Panc1 (cell line): ENCODE results near the gene TYW1B.
"Not testable (repeated sequence)": the region's sequence is repeated elsewhere in the genome, so short reads cannot be mapped to it uniquely, and the experiment has no call there.

Experiments
- CTCF ChIP-seq: fragments of 450-650 bp; IDR thresholded peaks from 2 replicates; pipeline ENCODE4 v1.5.1; 2017; ENCODE audit warnings: mild to moderate bottlenecking
- POLR2AphosphoS5 ChIP-seq: IDR thresholded peaks from 2 replicates; pipeline ENCODE4 v1.6.1; 2012; ENCODE audit warnings: mild to moderate bottlenecking, low read depth, low read length, moderate library complexity
- SIN3A ChIP-seq: IDR thresholded peaks from 2 replicates; pipeline ENCODE4 v1.6.1; 2012; ENCODE audit warnings: low read depth, mild to moderate bottlenecking, low read length, moderate library complexity, borderline replicate concordance; ENCODE audit not compliant: insufficient read depth
- TCF7L2 ChIP-seq: IDR thresholded peaks from 2 replicates; pipeline ENCODE4 v1.6.1; 2011; ENCODE audit warnings: mild to moderate bottlenecking, low read depth, low read length, inconsistent platforms
- TF ChIP-seq, protein P1 (sequence below), 2 experiments: IDR thresholded peaks; 2 replicates each; pipeline ENCODE4 v1.6.1; 2011 to 2012; ENCODE audit warnings: low read depth in 2 of 2, control low read depth in 1 of 2, low read length in 1 of 2, mild to moderate bottlenecking in 1 of 2, moderate library complexity in 1 of 2; ENCODE audit not compliant: insufficient read depth in 1 of 2

DNA sequence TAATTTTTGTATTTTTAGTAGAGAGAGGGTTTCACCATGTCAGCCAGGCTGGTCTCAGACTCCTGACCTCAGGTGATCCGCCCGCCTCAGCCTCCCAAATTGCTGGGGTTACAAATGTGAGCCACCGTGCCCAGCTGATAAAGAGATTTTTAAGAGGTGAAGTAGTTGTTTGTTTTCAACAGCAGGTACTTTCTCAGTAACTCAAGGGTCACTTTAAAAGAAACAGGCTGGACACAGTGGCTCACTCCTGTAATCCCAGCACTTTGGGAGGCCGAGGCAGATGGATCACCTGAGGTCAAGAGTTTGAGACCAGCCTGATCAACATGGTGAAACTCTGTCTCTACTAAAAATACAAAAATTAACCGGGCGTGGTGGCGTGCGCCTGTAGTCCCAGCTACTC lies 24.2 kb downstream of the TYW1B start:
- TF ChIP-seq CTCF, POLR2AphosphoS5, SIN3A, TCF7L2: not testable (repeated sequence)
- TF ChIP-seq, protein P1, sequence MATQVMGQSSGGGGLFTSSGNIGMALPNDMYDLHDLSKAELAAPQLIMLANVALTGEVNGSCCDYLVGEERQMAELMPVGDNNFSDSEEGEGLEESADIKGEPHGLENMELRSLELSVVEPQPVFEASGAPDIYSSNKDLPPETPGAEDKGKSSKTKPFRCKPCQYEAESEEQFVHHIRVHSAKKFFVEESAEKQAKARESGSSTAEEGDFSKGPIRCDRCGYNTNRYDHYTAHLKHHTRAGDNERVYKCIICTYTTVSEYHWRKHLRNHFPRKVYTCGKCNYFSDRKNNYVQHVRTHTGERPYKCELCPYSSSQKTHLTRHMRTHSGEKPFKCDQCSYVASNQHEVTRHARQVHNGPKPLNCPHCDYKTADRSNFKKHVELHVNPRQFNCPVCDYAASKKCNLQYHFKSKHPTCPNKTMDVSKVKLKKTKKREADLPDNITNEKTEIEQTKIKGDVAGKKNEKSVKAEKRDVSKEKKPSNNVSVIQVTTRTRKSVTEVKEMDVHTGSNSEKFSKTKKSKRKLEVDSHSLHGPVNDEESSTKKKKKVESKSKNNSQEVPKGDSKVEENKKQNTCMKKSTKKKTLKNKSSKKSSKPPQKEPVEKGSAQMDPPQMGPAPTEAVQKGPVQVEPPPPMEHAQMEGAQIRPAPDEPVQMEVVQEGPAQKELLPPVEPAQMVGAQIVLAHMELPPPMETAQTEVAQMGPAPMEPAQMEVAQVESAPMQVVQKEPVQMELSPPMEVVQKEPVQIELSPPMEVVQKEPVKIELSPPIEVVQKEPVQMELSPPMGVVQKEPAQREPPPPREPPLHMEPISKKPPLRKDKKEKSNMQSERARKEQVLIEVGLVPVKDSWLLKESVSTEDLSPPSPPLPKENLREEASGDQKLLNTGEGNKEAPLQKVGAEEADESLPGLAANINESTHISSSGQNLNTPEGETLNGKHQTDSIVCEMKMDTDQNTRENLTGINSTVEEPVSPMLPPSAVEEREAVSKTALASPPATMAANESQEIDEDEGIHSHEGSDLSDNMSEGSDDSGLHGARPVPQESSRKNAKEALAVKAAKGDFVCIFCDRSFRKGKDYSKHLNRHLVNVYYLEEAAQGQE (IDR thresholded peaks at IDR 0.05; ENCODE audit: insufficient read depth in 1 of 2, low read depth in 2 of 2, low read length in 1 of 2) = not testable (repeated sequence)
